Kidney epithelial cell (primary cell): ENCODE data around the gene TMSB15C. TPM values are rescaled to one million over a fixed set of nuclear protein-coding genes. Genes with fewer than 3 reads are reported as not detected.

ENCODE experiments used
- DNase-seq: peaks from one replicate; pipeline ENCODE4 v3.0.0-alpha.2; 2010; ENCODE audit warnings: low read depth
- H3K27me3 ChIP-seq: 2 replicates; pipeline ENCODE4 v1.6.0; 2011; ENCODE audit warnings: low read length; ENCODE audit not compliant: control insufficient read depth, insufficient read depth
- H3K36me3 ChIP-seq: 2 replicates; pipeline ENCODE4 v1.5.1; 2011; ENCODE audit warnings: low read length; ENCODE audit not compliant: control insufficient read depth, insufficient read depth
- H3K4me3 ChIP-seq: 2 replicates; pipeline ENCODE4 v1.5.1; 2011; ENCODE audit warnings: low read depth, mild to moderate bottlenecking, control low read depth, low read length
- CTCF ChIP-seq: IDR thresholded peaks from 2 replicates; pipeline ENCODE4 v1.5.1; 2011; ENCODE audit warnings: mild to moderate bottlenecking, moderate library complexity, low read length, control low read depth, inconsistent platforms; ENCODE audit not compliant: insufficient read depth, poor library complexity, severe bottlenecking
- total RNA-seq: library from RNA; depleted of rRNA; stranded (reverse); fragments of >200 nt; gene quantifications from 2 replicates; pipeline ENCODE4 v1.2.3, GENCODE V29; 2015

Gene TMSB15C
- total RNA-seq, 1 donor from 2014 or later: 9.1 TPM

GRCh38 chrX:104047171-104047570 is 28.9 kb downstream of the TMSB15C start:
- TF ChIP-seq CTCF: no peak
- H3K36me3 ChIP-seq: no peaks in the 10 kb centered on the region
- no peaks in the 10 kb centered on the region for H3K27me3 ChIP-seq
- no peak for DNase-seq
- no peak overlapping the region for H3K4me3 ChIP-seq

GRCh38 chrX:104045642-104046041 is 30.4 kb downstream of the TMSB15C start:
- Histone ChIP-seq H3K36me3 (no peaks in the 10 kb centered on the region), H3K27me3 (no peaks in the 10 kb centered on the region)
- no peak for TF ChIP-seq CTCF

DNA sequence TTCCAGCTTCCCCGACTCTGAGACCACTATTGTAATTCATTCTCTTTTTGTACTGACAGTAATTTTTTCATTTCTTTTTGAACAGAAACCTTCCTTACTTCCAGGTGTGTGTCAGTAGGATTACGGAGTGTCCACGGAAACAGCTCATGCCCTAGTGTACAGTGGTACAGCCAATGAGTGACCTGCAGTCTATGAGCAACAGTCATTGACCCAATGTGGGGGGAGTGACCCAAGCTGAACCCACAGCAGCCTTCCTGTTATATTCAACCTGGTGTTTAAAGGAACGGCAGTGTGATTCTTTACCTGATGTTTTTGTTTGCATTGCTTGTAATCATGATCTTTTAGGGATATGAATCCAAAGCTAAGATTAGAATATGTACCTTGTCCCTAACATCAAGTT is 35.0 kb downstream of the TMSB15C start:
- no peak for TF ChIP-seq CTCF
- DNase-seq: no peak
- H3K27me3 ChIP-seq: no peaks in the 10 kb centered on the region
- no peaks in the 10 kb centered on the region for H3K36me3 ChIP-seq
- H3K4me3 ChIP-seq: no peak overlapping the region

More at GRCh38 chrX:104045642-104046041, 30.4 kb downstream of the TMSB15C start:
- no peak for DNase-seq
- no peak overlapping the region for H3K4me3 ChIP-seq

DNA sequence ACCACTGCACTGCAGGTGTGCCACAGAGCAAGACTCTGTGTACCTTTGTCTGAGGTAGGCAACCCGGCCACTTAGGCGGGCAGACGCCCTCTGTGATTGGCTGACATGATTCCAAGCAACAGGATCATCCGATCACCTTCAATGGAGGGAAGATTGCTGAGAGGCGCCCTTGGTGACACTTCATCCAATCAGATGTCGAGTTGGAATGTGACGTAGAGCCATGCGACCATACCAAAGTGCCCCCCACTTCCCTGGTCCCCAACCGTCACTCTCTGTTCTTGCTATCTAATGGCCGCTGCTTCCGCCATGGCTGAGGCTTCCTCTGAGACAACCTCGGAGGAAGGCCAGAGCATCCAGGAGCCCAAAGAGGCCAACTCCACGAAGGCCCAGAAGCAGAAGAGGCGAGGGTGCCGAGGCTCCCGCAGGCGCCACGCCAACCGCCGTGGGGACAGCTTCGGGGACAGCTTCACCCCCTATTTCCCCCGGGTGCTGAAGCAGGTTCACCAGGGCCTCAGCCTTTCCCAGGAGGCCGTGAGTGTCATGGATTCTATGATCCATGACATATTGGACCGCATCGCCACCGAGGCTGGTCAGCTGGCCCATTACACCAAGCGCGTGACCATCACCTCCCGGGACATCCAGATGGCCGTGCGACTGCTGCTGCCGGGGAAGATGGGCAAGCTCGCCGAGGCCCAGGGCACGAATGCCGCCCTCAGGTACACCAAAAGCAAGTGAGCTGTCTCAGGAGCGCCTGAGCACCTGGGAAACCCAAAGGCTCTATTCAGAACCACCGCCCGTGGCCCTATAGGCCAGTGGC is 36.1 kb downstream of the TMSB15C start, which contains the start of gene H2BW2:
H2BW2 (plus strand) TSS at position 268 of the 817 bp plus-strand sequence; CDS start at position 307, 39 bp downstream.
- Histone ChIP-seq H3K27me3 (no peaks in the 10 kb centered on the region), H3K36me3 (no peaks in the 10 kb centered on the region), H3K4me3 (no peak within 1 kb of the TSS)
- no peak for TF ChIP-seq CTCF
- no peak for DNase-seq

Other genes with a start within 250 kb of the TMSB15C start
- 0.33 and 0.34 TPM in 2 replicates for gene RAB9B, start 244.0 kb downstream of the TMSB15C start, total RNA-seq
- 9.2 and 16.2 TPM in 2 replicates for gene TMSB15B, start 113.6 kb downstream of the TMSB15C start, total RNA-seq
- not detected in 2 replicates for gene H2BW1, start 62.5 kb downstream of the TMSB15C start, total RNA-seq
- gene H2BW2, start 36.3 kb downstream of the TMSB15C start, total RNA-seq: not detected in 2 replicates
- gene ZCCHC18, start 36.3 kb upstream of the TMSB15C start, total RNA-seq: 1.4 and 1.5 TPM in 2 replicates
- 3.4 and 7.7 TPM in 2 replicates for gene SLC25A53, start 80.8 kb upstream of the TMSB15C start, total RNA-seq
- gene FAM199X, start 90.2 kb upstream of the TMSB15C start, total RNA-seq: 22.8 and 25.1 TPM in 2 replicates
- gene ESX1, start 178.7 kb upstream of the TMSB15C start, total RNA-seq: not detected in 2 replicates